HEK293 (cell line): ENCODE results near the gene C10orf67.

ENCODE experiments used
- CTCF ChIA-PET: fragments of 350-600 bp; formaldehyde crosslinking; extraction: SDS; loops from one replicate; lab custom pipeline; 2021; ENCODE audit warnings: antibody characterized with exemption; lab: Yijun Ruan, JAX
- POLR2A ChIA-PET: fragments of 300-600 bp; formaldehyde crosslinking; extraction: SDS; loops from one replicate; lab custom pipeline; 2020; ENCODE audit warnings: antibody characterized with exemption, inconsistent platforms; lab: Yijun Ruan, JAX
- H3K27ac ChIP-seq: fragments of 200-500 bp; sonication (Bioruptor generic); 2 replicates; pipeline ENCODE4 v1.5.1; 2014; ENCODE audit warnings: low read depth, low read length, control low read depth, inconsistent platforms; ENCODE audit errors: extremely low read depth
- H3K36me3 ChIP-seq, 2 experiments: fragments of 200-500 bp in 1 of 2; sonication (Bioruptor generic) in 1 of 2; 1 replicate in 1 of 2; 2 replicates in 1 of 2; pipeline ENCODE4 v1.5.1; 2014 to 2017; ENCODE audit warnings: inconsistent platforms in 2 of 2, low read length in 2 of 2; ENCODE audit not compliant: control insufficient read depth in 2 of 2, insufficient read depth in 1 of 2
- H3K4me1 ChIP-seq: fragments of 200-500 bp; sonication (Bioruptor generic); 2 replicates; pipeline ENCODE4 v1.5.1; 2014; ENCODE audit warnings: mild to moderate bottlenecking, low read length, inconsistent platforms; ENCODE audit not compliant: control insufficient read depth, insufficient read depth
- H3K4me3 ChIP-seq: 2 replicates; pipeline ENCODE4 v1.5.1; 2011; ENCODE audit warnings: low read depth, mild to moderate bottlenecking, control low read depth, low read length, moderate library complexity
- H3K9me3 ChIP-seq: fragments of 200-500 bp; sonication (Bioruptor generic); 2 replicates; pipeline ENCODE4 v1.5.1; 2014; ENCODE audit warnings: low read depth, low read length, inconsistent platforms; ENCODE audit not compliant: control insufficient read depth, insufficient read depth
- ATF2 ChIP-seq: fragments of 450-650 bp; formaldehyde crosslinking; IDR thresholded peaks from 2 replicates; pipeline ENCODE4 v1.5.1; 2016; ENCODE audit warnings: missing biosample characterization, missing genetic modification characterization, low read depth
- BCL11A ChIP-seq: fragments of 450-650 bp; formaldehyde crosslinking; IDR thresholded peaks from 2 replicates; pipeline ENCODE4 v1.5.1; 2016; ENCODE audit warnings: low read depth, missing biosample characterization, missing genetic modification characterization
- FEZF1 ChIP-seq: fragments of 450-650 bp; formaldehyde crosslinking; IDR thresholded peaks from 2 replicates; pipeline ENCODE4 v1.5.1; 2016; ENCODE audit warnings: missing biosample characterization, missing genetic modification characterization
- HOXA7 ChIP-seq: sonication (generic); formaldehyde crosslinking; IDR thresholded peaks from 2 replicates; pipeline ENCODE4 v1.8.1; 2022; ENCODE audit warnings: missing genetic modification reagents, borderline replicate concordance
- HOXC10 ChIP-seq: sonication (generic); formaldehyde crosslinking; IDR thresholded peaks from 2 replicates; pipeline ENCODE4 v1.8.1; 2023; ENCODE audit warnings: mild to moderate bottlenecking, missing genetic modification reagents
- KLF17 ChIP-seq: fragments of 450-650 bp; formaldehyde crosslinking; IDR thresholded peaks from 2 replicates; pipeline ENCODE4 v1.5.1; 2016; ENCODE audit warnings: missing biosample characterization, missing genetic modification characterization
- MZF1 ChIP-seq: fragments of 450-650 bp; formaldehyde crosslinking; IDR thresholded peaks from 2 replicates; pipeline ENCODE4 v1.5.1; 2017; ENCODE audit warnings: missing biosample characterization, missing genetic modification characterization, borderline replicate concordance
- OSR2 ChIP-seq: fragments of 450-650 bp; formaldehyde crosslinking; IDR thresholded peaks from 2 replicates; pipeline ENCODE4 v1.5.1; 2016; ENCODE audit warnings: missing biosample characterization, missing genetic modification characterization
- OVOL3 ChIP-seq: fragments of 450-650 bp; formaldehyde crosslinking; IDR thresholded peaks from 2 replicates; pipeline ENCODE4 v1.5.1; 2016; ENCODE audit warnings: missing biosample characterization, missing genetic modification characterization
- PRDM1 ChIP-seq: fragments of 450-650 bp; formaldehyde crosslinking; IDR thresholded peaks from 2 replicates; pipeline ENCODE4; 2016; ENCODE audit warnings: missing biosample characterization, missing genetic modification characterization
- TCF7L2 ChIP-seq: IDR thresholded peaks from 2 replicates; pipeline ENCODE4 v1.6.1; 2011; ENCODE audit warnings: low read depth, mild to moderate bottlenecking, inconsistent platforms, low read length, moderate library complexity, borderline replicate concordance
- ZBTB7A ChIP-seq: fragments of 450-650 bp; formaldehyde crosslinking; IDR thresholded peaks from 2 replicates; pipeline ENCODE4 v1.5.1; 2016; ENCODE audit warnings: low read depth, missing biosample characterization, missing genetic modification characterization
- ZEB2 ChIP-seq: fragments of 450-650 bp; formaldehyde crosslinking; IDR thresholded peaks from 2 replicates; pipeline ENCODE4 v1.5.1; 2016; ENCODE audit warnings: missing biosample characterization, missing genetic modification characterization
- ZNF174 ChIP-seq: fragments of 450-650 bp; formaldehyde crosslinking; IDR thresholded peaks from 2 replicates; pipeline ENCODE4 v1.5.0; 2017; ENCODE audit warnings: missing biosample characterization, mild to moderate bottlenecking, missing genetic modification characterization
- ZNF248 ChIP-seq: fragments of 450-650 bp; formaldehyde crosslinking; IDR thresholded peaks from 2 replicates; pipeline ENCODE4 v1.5.1; 2017; ENCODE audit warnings: missing biosample characterization, missing genetic modification characterization
- ZNF366 ChIP-seq: fragments of 450-650 bp; formaldehyde crosslinking; conservative IDR thresholded peaks from 2 replicates; pipeline ENCODE4 v1.5.1; 2016; ENCODE audit warnings: missing biosample characterization, missing genetic modification characterization
- ZNF488 ChIP-seq: fragments of 450-650 bp; formaldehyde crosslinking; IDR thresholded peaks from 2 replicates; pipeline ENCODE4 v1.5.1; 2016; ENCODE audit warnings: missing biosample characterization, missing genetic modification characterization
- ZNF510 ChIP-seq: fragments of 450-650 bp; formaldehyde crosslinking; IDR thresholded peaks from 2 replicates; pipeline ENCODE4 v1.5.1; 2018; ENCODE audit warnings: mild to moderate bottlenecking, missing genetic modification characterization, missing biosample characterization; ENCODE audit not compliant: insufficient replicate concordance
- ZNF530 ChIP-seq: fragments of 450-650 bp; formaldehyde crosslinking; IDR thresholded peaks from 2 replicates; pipeline ENCODE4 v1.5.1; 2016; ENCODE audit warnings: low read depth, missing biosample characterization, missing genetic modification characterization
- ZNF624 ChIP-seq: fragments of 450-650 bp; formaldehyde crosslinking; IDR thresholded peaks from 2 replicates; pipeline ENCODE4 v1.5.1; 2017; ENCODE audit warnings: missing biosample characterization, missing genetic modification characterization
- ZNF629 ChIP-seq: fragments of 450-650 bp; formaldehyde crosslinking; IDR thresholded peaks from 2 replicates; pipeline ENCODE4 v1.5.1; 2017; ENCODE audit warnings: missing biosample characterization, missing genetic modification characterization
- ZNF677 ChIP-seq: fragments of 450-650 bp; IDR thresholded peaks from 2 replicates; pipeline ENCODE4 v1.5.0; 2018; ENCODE audit warnings: missing biosample characterization, mild to moderate bottlenecking, missing genetic modification characterization, moderate library complexity
- ZNF791 ChIP-seq: fragments of 450-650 bp; formaldehyde crosslinking; IDR thresholded peaks from 2 replicates; pipeline ENCODE4 v1.5.1; 2016; ENCODE audit warnings: missing biosample characterization, missing genetic modification characterization
- ZNF792 ChIP-seq: fragments of 450-650 bp; formaldehyde crosslinking; IDR thresholded peaks from 2 replicates; pipeline ENCODE4 v1.5.1; 2016; ENCODE audit warnings: missing biosample characterization, missing genetic modification characterization
- ZSCAN23 ChIP-seq: fragments of 450-650 bp; formaldehyde crosslinking; IDR thresholded peaks from 2 replicates; pipeline ENCODE4 v1.5.1; 2016; ENCODE audit warnings: missing biosample characterization, missing genetic modification characterization
- ZSCAN4 ChIP-seq: fragments of 450-650 bp; formaldehyde crosslinking; IDR thresholded peaks from 2 replicates; pipeline ENCODE4 v1.5.1; 2017; ENCODE audit warnings: missing biosample characterization, missing genetic modification characterization
- ZSCAN5A ChIP-seq: fragments of 450-650 bp; formaldehyde crosslinking; IDR thresholded peaks from 2 replicates; pipeline ENCODE4 v1.5.1; 2016; ENCODE audit warnings: missing biosample characterization, missing genetic modification characterization

The C10orf67 gene

GRCh38 chr10:23371073-23371472 lies 26.5 kb upstream of the C10orf67 start:
- POLR2A ChIA-PET: no interaction called here

GRCh38 chr10:23370106-23370505 lies 25.5 kb upstream of the C10orf67 start:
- TF ChIP-seq ZSCAN5A (no peak), ZNF366 (tag by site-specific recombination) (no peak), ZSCAN23 (tag by site-specific recombination) (no peak), OVOL3 (tag by site-specific recombination) (no peak), ZNF624 (tag by site-specific recombination) (no peak), ZNF510 (tag by site-specific recombination) (no peak), HOXA7 (no peak), ZBTB7A (tag by site-specific recombination) (no peak), ZSCAN4 (tag by site-specific recombination) (peak; percentile 45; the same call in 1 of the 2 replicates), KLF17 (tag by site-specific recombination) (no peak), PRDM1 (tag by site-specific recombination) (peak; percentile 40; the same call in 1 of the 2 replicates), ZNF488 (tag by site-specific recombination) (no peak), ZNF174 (no peak), ZNF677 (peak; percentile 88), BCL11A (tag by site-specific recombination) (no peak), ZEB2 (tag by site-specific recombination) (no peak), ATF2 (0 out of 2 replicates have a peak, but pooled peaks have one; percentile 37), ZNF792 (tag by site-specific recombination) (no peak), MZF1 (tag by site-specific recombination) (no peak), FEZF1 (peak; percentile 70), HOXC10 (CRISPR knock-in tag) (no peak), ZNF530 (tag by site-specific recombination) (no peak), ZNF791 (tag by site-specific recombination) (no peak), ZNF629 (tag by site-specific recombination) (peak; percentile 51; the same call in 1 of the 2 replicates), OSR2 (no peak), ZNF248 (tag by site-specific recombination) (no peak)
- 0 out of 2 replicates have a peak, but pooled peaks cover 5% of the 10 kb centered on the region for H3K4me1 ChIP-seq
- ChIA-PET CTCF (no interaction called here), POLR2A (no interaction called here)
- no peaks in the 10 kb centered on the region for H3K9me3 ChIP-seq
- no peak overlapping the region for H3K4me3 ChIP-seq
- H3K27ac ChIP-seq: no peak overlapping the region
- H3K36me3 ChIP-seq: no peaks in the 10 kb centered on the region

More at GRCh38 chr10:23371073-23371472, 26.5 kb upstream of the C10orf67 start:
- no peaks in the 10 kb centered on the region for H3K9me3 ChIP-seq
- H3K27ac ChIP-seq: no peak overlapping the region
- 0 out of 2 replicates have a peak, but pooled peaks cover 5% of the 10 kb centered on the region for H3K4me1 ChIP-seq
- no peak for TF ChIP-seq TCF7L2
- CTCF ChIA-PET: no interaction called here
- no peaks in the 10 kb centered on the region for H3K36me3 ChIP-seq
- no peak overlapping the region for H3K4me3 ChIP-seq
